H9 (cell line): ENCODE data around the gene COPG1. TPM values are rescaled to one million over a fixed set of nuclear protein-coding genes. Genes with fewer than 3 reads are reported as not detected.

Experiments
- DNase-seq: peaks from one replicate; pipeline ENCODE4 v3.0.0-alpha.2; 2017
- H2AFZ ChIP-seq: one replicate; pipeline ENCODE4 v1.6.1; 2013; ENCODE audit warnings: mild to moderate bottlenecking, low read length, control low read depth, moderate library complexity
- H2AK5ac ChIP-seq: 2 replicates; pipeline ENCODE4 v1.6.1; 2013; ENCODE audit warnings: low read length, control low read depth, mixed read lengths; ENCODE audit not compliant: insufficient read length
- H2BK120ac ChIP-seq: one replicate; pipeline ENCODE4 v1.6.1; 2013; ENCODE audit warnings: low read depth, mild to moderate bottlenecking, low read length, control low read depth, inconsistent platforms; ENCODE audit not compliant: poor library complexity, severe bottlenecking
- H2BK12ac ChIP-seq: 2 replicates; pipeline ENCODE4 v1.6.1; 2013; ENCODE audit warnings: low read length, control low read depth, mixed read lengths, low read depth; ENCODE audit not compliant: insufficient read length
- H2BK15ac ChIP-seq: 2 replicates; pipeline ENCODE4 v1.6.1; 2013; ENCODE audit warnings: low read depth, low read length, control low read depth
- H2BK20ac ChIP-seq: one replicate; pipeline ENCODE4 v1.6.1; 2013; ENCODE audit warnings: low read depth, mild to moderate bottlenecking, low read length, control low read depth, inconsistent platforms; ENCODE audit not compliant: poor library complexity, severe bottlenecking
- H2BK5ac ChIP-seq: 2 replicates; pipeline ENCODE4 v1.6.1; 2013; ENCODE audit warnings: low read length, control low read depth, mixed read lengths; ENCODE audit not compliant: insufficient read length
- H3K14ac ChIP-seq: 2 replicates; pipeline ENCODE4 v1.6.1; 2013; ENCODE audit warnings: low read length, control low read depth; ENCODE audit not compliant: insufficient read depth
- H3K18ac ChIP-seq: 2 replicates; pipeline ENCODE4 v1.6.1; 2013; ENCODE audit warnings: low read depth, mild to moderate bottlenecking, mixed read lengths, low read length, control low read depth; ENCODE audit not compliant: insufficient read length
- H3K23ac ChIP-seq: 2 replicates; pipeline ENCODE4 v1.6.1; 2013; ENCODE audit warnings: low read length, control low read depth, mixed read lengths, low read depth; ENCODE audit not compliant: insufficient read length
- H3K23me2 ChIP-seq: 2 replicates; pipeline ENCODE4 v1.6.1; 2013; ENCODE audit warnings: low read depth, mild to moderate bottlenecking, mixed read lengths, low read length, control low read depth; ENCODE audit not compliant: insufficient read length, poor library complexity, severe bottlenecking
- H3K27ac ChIP-seq: 2 replicates; pipeline ENCODE4 v1.5.1; 2013; ENCODE audit warnings: low read length, control low read depth, mixed read lengths, low read depth; ENCODE audit not compliant: insufficient read length
- H3K27me3 ChIP-seq: 2 replicates; pipeline ENCODE4 v1.6.1; 2013; ENCODE audit warnings: low read length, control low read depth, inconsistent platforms; ENCODE audit not compliant: insufficient read depth
- H3K4ac ChIP-seq: 2 replicates; pipeline ENCODE4 v1.6.1; 2013; ENCODE audit warnings: low read depth, mild to moderate bottlenecking, control low read depth, inconsistent platforms, low read length, moderate library complexity
- H3K4me1 ChIP-seq: 2 replicates; pipeline ENCODE4 v1.6.1; 2013; ENCODE audit warnings: low read length, control low read depth, inconsistent platforms; ENCODE audit not compliant: insufficient read depth
- H3K4me2 ChIP-seq: 2 replicates; pipeline ENCODE4 v1.6.1; 2013; ENCODE audit warnings: low read length, control low read depth, mixed read lengths; ENCODE audit not compliant: insufficient read length, insufficient read depth
- H3K56ac ChIP-seq: 2 replicates; pipeline ENCODE4 v1.6.1; 2013; ENCODE audit warnings: low read depth, mild to moderate bottlenecking, mixed read lengths, low read length, control low read depth; ENCODE audit not compliant: insufficient read length
- H3K79me1 ChIP-seq: 2 replicates; pipeline ENCODE4 v1.6.1; 2013; ENCODE audit warnings: low read depth, mild to moderate bottlenecking, moderate library complexity, low read length, control low read depth, inconsistent platforms; ENCODE audit not compliant: insufficient read depth, poor library complexity, severe bottlenecking
- H3K79me2 ChIP-seq: 2 replicates; pipeline ENCODE4 v1.6.1; 2013; ENCODE audit warnings: low read length, control low read depth, inconsistent platforms; ENCODE audit not compliant: insufficient read depth
- H3K9ac ChIP-seq: 2 replicates; pipeline ENCODE4 v1.6.1; 2013; ENCODE audit warnings: low read length, control low read depth, mixed read lengths; ENCODE audit not compliant: insufficient read length; ENCODE audit errors: extremely low read depth
- H3K9me3 ChIP-seq: one replicate; pipeline ENCODE4 v1.6.1; 2013; ENCODE audit warnings: low read depth, low read length, inconsistent platforms; ENCODE audit not compliant: control insufficient read depth
- H3T11ph ChIP-seq: one replicate; pipeline ENCODE4 v1.6.1; 2013; ENCODE audit warnings: mild to moderate bottlenecking, low read length, control low read depth, inconsistent platforms
- H4K20me1 ChIP-seq: one replicate; pipeline ENCODE4 v1.6.1; 2013; ENCODE audit not compliant: control insufficient read depth, insufficient read length, insufficient read depth
- H4K5ac ChIP-seq: 2 replicates; pipeline ENCODE4 v1.6.1; 2013; ENCODE audit warnings: low read depth, mild to moderate bottlenecking, mixed read lengths, low read length, control low read depth; ENCODE audit not compliant: insufficient read length
- H4K8ac ChIP-seq: replicated peaks from 2 replicates; pipeline ENCODE4 v1.6.1; 2013; ENCODE audit warnings: low read length, control low read depth, mixed read lengths, low read depth; ENCODE audit not compliant: insufficient read length
- H4K91ac ChIP-seq: 2 replicates; pipeline ENCODE4 v1.6.1; 2013; ENCODE audit warnings: low read depth, mild to moderate bottlenecking, moderate library complexity, mixed read lengths, low read length, control low read depth; ENCODE audit not compliant: insufficient read length
- H3K27ac Mint-ChIP-seq, 3 experiments: 2 replicates in 2 of 3; 3 replicates in 1 of 3; pipeline ENCODE4 v1.8.0; 2020 to 2021; ENCODE audit warnings: mixed read lengths in 3 of 3, mild to moderate bottlenecking in 1 of 3, moderate library complexity in 1 of 3
- H3K27me3 Mint-ChIP-seq: 2 replicates; pipeline ENCODE4 v1.8.0; 2021; ENCODE audit warnings: low read depth, mild to moderate bottlenecking, moderate library complexity, mixed read lengths
- H3K36me3 Mint-ChIP-seq, 3 experiments: 2 replicates in 2 of 3; 3 replicates in 1 of 3; pipeline ENCODE4 v1.8.0; 2020 to 2021; ENCODE audit warnings: low read depth in 3 of 3, mixed read lengths in 3 of 3; ENCODE audit not compliant: insufficient read depth in 1 of 3
- H3K4me1 Mint-ChIP-seq, 2 experiments: 2 replicates each; pipeline ENCODE4 v1.8.0; 2020; ENCODE audit warnings: mixed read lengths in 2 of 2
- H3K4me3 Mint-ChIP-seq, 2 experiments: 2 replicates in 1 of 2; 3 replicates in 1 of 2; pipeline ENCODE4 v1.8.0; 2020 to 2021; ENCODE audit warnings: mild to moderate bottlenecking in 2 of 2, mixed read lengths in 2 of 2, moderate library complexity in 1 of 2
- H3K9me3 Mint-ChIP-seq, 2 experiments: 2 replicates in 1 of 2; 3 replicates in 1 of 2; pipeline ENCODE4 v1.8.0; 2020; ENCODE audit warnings: mild to moderate bottlenecking in 2 of 2, mixed read lengths in 2 of 2, moderate library complexity in 1 of 2
- CTCF ChIP-seq: fragments of 200-600 bp; sonication (generic); conservative IDR thresholded peaks from 3 replicates; pipeline ENCODE4 v1.8.0; 2021; ENCODE audit warnings: antibody characterized with exemption, mild to moderate bottlenecking
- WGBS: extraction: QIAGEN DNeasy Blood & Tissue Kit; methylation state at CpG from one replicate; pipeline ENCODE4 v1.1.7; 2013; ENCODE audit warnings: missing lambda C conversion rate, low lambda C conversion rate, mixed read lengths; ENCODE audit not compliant: insufficient read length; ENCODE audit errors: extremely low coverage; 5-methylcytosine and 5-hydroxymethylcytosine counted together
- total RNA-seq: library from RNA; stranded (reverse); gene quantifications from 2 replicates; pipeline ENCODE4 v1.2.1, GENCODE V29; 2021

COPG1 gene
- total RNA-seq, 1 experiment from 2014 or later = 147 TPM

GRCh38 chr3:129259612-129260477, 10.4 kb downstream of the COPG1 start:
- Histone ChIP-seq H3K4me1 (no peaks in the 10 kb centered on the region), H4K20me1 (no peaks in the 10 kb centered on the region), H3K9me3 (no peaks in the 10 kb centered on the region), H3K56ac (no peak overlapping the region), H2BK120ac (no peak overlapping the region), H3K79me2 (no peaks in the 10 kb centered on the region), H3K23ac (no peak overlapping the region), H3K23me2 (no peaks in the 10 kb centered on the region), H3K27me3 (no peaks in the 10 kb centered on the region), H2BK15ac (no peak overlapping the region), H2BK20ac (no peak overlapping the region), H3K4me2 (no peak overlapping the region), H3T11ph (no peak overlapping the region), H4K8ac (no peak overlapping the region), H4K91ac (no peak overlapping the region), H2AK5ac (no peak overlapping the region), H2BK5ac (no peak overlapping the region), H3K18ac (no peak overlapping the region), H2BK12ac (no peak overlapping the region), H4K5ac (no peak overlapping the region), H3K27ac (no peak overlapping the region), H2AFZ (no peak overlapping the region), H3K9ac (no peak overlapping the region), H3K4ac (no peak overlapping the region), H3K14ac (no peak overlapping the region), H3K79me1 (no peaks in the 10 kb centered on the region)
- Mint-ChIP-seq H3K4me1 (no peaks in the 10 kb centered on the region), H3K36me3 (peaks cover 65 to 95% (median 91%) of the 10 kb centered on the region in 3 experiments), H3K9me3 (no peaks in the 10 kb centered on the region), H3K4me3 (no peak overlapping the region), H3K27me3 (no peaks in the 10 kb centered on the region), H3K27ac (no peak overlapping the region)
- no peak for DNase-seq
- TF ChIP-seq CTCF = no peak
- no CpG with 5 or more reads among the region's 7 CpGs for WGBS
